Prostate gland (tissue), 2 donors: ENCODE data around the gene NEMP1. TPM values are rescaled to one million over a fixed set of nuclear protein-coding genes. Genes with fewer than 3 reads are reported as not detected.

Experiments
- DNase-seq: peaks from one replicate; pipeline ENCODE4 v3.0.0-alpha.2; 2019; ENCODE audit warnings: low spot score
- H3K27ac ChIP-seq, 2 donors: fragments of 200-600 bp; sonication (generic); 2 replicates each; pipeline ENCODE4 v1.5.1; 2017 to 2019
- H3K27me3 ChIP-seq: fragments of 200-600 bp; sonication (generic); replicated peaks from 2 replicates; pipeline ENCODE4 v1.5.1; 2019; ENCODE audit not compliant: insufficient read depth
- H3K36me3 ChIP-seq, 2 donors: fragments of 200-600 bp; sonication (generic); 1 replicate in 1 of 2; 2 replicates in 1 of 2; pipeline versions ENCODE4 v1.5.1 to v1.8.1; 2017 to 2019
- H3K4me1 ChIP-seq: fragments of 200-600 bp; sonication (generic); replicated peaks from 2 replicates; pipeline ENCODE4 v1.5.1; 2019
- H3K4me3 ChIP-seq, 2 donors: fragments of 200-600 bp; sonication (generic); 2 replicates each; pipeline ENCODE4 v1.5.1; 2017 to 2019
- H3K9me3 ChIP-seq: fragments of 200-600 bp; sonication (generic); 2 replicates; pipeline ENCODE4 v1.5.1; 2017
- CTCF ChIP-seq, 4 experiments: fragments of 200-600 bp in 2 of 4; fragments of 450-650 bp in 2 of 4; sonication (generic) in 2 of 4; IDR thresholded peaks; 1 replicate in 3 of 4; 2 replicates in 1 of 4; pipeline ENCODE4 v1.5.1; 2016 to 2019; ENCODE audit warnings: antibody characterized with exemption in 4 of 4, mild to moderate bottlenecking in 2 of 4, moderate library complexity in 2 of 4
- POLR2A ChIP-seq: fragments of 450-650 bp; IDR thresholded peaks from one replicate; pipeline ENCODE4 v1.6.1; 2016; ENCODE audit warnings: antibody characterized with exemption, mild to moderate bottlenecking
- POLR2AphosphoS5 ChIP-seq: sonication (generic); formaldehyde crosslinking; IDR thresholded peaks from one replicate; pipeline ENCODE4 v1.6.1; 2017; ENCODE audit warnings: antibody characterized with exemption
- WGBS: methylation state at CpG from one replicate; pipeline ENCODE4 v1.1.5; 2018; 5-methylcytosine and 5-hydroxymethylcytosine counted together
- intact Hi-C: fragments of 100-400 bp; cut with DNase I; formaldehyde crosslinking; loops from one replicate; pipeline ENCODE4 v1.14.2; 2022
- total RNA-seq, 2 donors: library from RNA; depleted of rRNA; stranded (reverse); fragments of >200 nt; gene quantifications; one replicate each; pipeline ENCODE4 v1.1.0, GENCODE V29; 2016

The NEMP1 gene
- total RNA-seq, 2 donors from 2014 or later: 10.8 to 13.0 TPM

DNA sequence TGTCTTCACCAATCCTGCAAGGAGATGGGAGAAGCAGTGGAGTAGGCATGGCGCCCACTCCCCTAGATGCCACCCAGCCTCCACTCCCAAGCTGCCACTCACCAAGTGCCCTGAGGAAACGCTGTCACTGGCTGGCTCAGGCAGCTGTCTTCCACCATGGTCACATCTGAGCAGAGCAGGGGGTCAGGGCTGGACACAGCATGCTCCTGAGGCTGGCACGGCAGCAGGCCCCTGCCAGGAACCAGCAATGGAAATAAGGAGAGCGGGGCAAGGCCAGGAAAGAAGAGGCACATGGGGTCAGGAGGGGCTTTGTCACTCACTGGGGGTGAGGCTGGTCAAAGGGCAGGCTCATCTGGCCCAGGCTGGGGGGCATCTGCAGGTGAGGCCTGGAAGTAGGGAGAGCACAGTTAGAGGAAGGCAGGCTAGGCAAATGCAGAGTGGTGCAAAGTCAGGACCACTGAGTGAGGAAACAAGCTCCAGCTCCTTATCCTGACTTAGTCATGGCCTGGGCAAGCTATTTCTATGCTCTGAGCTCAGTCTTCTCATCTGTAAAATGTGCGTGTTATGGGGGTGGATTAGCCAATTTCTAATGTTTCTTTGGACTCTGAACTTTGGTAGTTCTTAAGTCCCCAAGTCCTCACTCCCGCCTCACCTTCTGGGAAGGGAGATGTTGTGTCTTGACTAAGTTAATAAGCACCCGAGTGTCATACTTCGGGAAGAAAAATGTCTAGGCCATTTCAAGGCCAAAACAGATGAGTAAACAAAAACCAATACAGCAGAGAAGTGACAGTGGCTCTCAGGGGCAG, 18.4 kb upstream of the NEMP1 start:
- H3K4me3 ChIP-seq: no peak overlapping the region
- 71% methylated on average over 8 of the region's 8 CpGs for WGBS
- no peaks in the 10 kb centered on the region for H3K9me3 ChIP-seq
- peaks cover 14 to 15% of the 10 kb centered on the region in 2 donors for H3K36me3 ChIP-seq
- DNase-seq: no peak
- H3K27ac ChIP-seq: peak overlapping the region; percentile 64 to 99
- intact Hi-C loops: no loop called here
- no peaks in the 10 kb centered on the region for H3K27me3 ChIP-seq
- no peak for TF ChIP-seq CTCF (IDR thresholded peaks at IDR 0.05)
- TF ChIP-seq POLR2AphosphoS5: no peak
- TF ChIP-seq POLR2A: no peak
- H3K4me1 ChIP-seq: peaks cover 23% of the 10 kb centered on the region

DNA sequence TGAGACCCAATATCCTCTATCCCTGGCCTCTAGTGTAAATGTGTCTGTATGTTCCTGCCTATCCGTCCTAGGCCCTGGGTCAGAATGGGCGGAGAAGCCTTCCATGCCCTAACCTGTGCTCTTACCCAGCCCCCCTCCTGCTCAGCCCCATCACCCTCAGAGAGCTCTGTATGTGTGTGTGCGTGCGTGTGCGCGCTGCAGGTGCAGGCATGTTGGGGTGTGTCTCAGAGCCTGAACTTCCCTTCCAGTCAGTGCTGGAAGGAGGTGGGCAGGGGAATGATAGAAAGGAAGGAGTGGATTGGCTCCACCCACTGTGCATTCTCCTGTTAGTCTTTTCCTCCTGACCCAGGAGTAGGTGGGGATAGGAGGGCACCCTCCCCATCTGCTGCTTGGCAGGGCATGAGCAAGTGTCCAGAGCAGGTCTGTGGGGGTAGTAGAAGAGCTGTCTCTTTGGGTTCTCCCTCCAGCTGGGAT, 17.5 kb upstream of the NEMP1 start:
- peak overlapping the region; percentile 79 to 99 for H3K27ac ChIP-seq
- DNase-seq: peak; percentile 86

DNA sequence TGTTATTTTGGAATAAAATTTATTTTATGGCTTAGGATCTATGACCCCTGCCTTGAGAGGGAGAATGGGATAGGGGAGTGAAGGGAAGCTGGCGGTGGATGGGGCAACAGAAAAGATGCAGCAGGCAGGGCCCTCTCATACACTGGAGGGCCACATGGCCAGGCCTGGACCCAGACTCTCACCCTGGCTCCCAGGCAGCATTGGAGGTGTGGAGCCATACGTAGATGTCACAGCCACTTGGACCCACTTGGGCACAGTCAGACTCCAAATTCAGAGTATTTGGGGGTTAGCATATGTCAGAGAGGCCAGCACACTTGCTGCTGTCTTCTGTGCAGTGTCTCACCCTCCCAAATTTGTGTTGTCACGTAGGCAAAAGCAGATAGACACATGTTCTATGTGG, 16.8 kb upstream of the NEMP1 start:
- Histone ChIP-seq H3K4me1 (peaks cover 34% of the 10 kb centered on the region), H3K27ac (peak overlapping the region; percentile 79 to 99), H3K9me3 (no peaks in the 10 kb centered on the region), H3K4me3 (no peak overlapping the region), H3K27me3 (no peaks in the 10 kb centered on the region), H3K36me3 (peaks cover 14 to 15% of the 10 kb centered on the region in 2 donors)
- 59% methylated on average over 3 of the region's 3 CpGs for WGBS
- no peak for DNase-seq
- TF ChIP-seq POLR2A: no peak
- intact Hi-C loops: loop anchor here (2.0 kb wide), 1 partner anchor 15 kb away; the partner anchor contains the start of gene STAT6

More for the DNA sequence above, 17.5 kb upstream of the NEMP1 start:
- H3K9me3 ChIP-seq: no peaks in the 10 kb centered on the region
- H3K4me3 ChIP-seq: no peak overlapping the region
- intact Hi-C loops: no loop called here
- H3K27me3 ChIP-seq: no peaks in the 10 kb centered on the region
- peak; percentile 53 for TF ChIP-seq POLR2A
- TF ChIP-seq POLR2AphosphoS5: peak; percentile 92
- no peak for TF ChIP-seq CTCF (IDR thresholded peaks at IDR 0.05)
- WGBS: 51% methylated on average over 6 of the region's 6 CpGs
- peaks cover 30% of the 10 kb centered on the region for H3K4me1 ChIP-seq
- H3K36me3 ChIP-seq: peaks cover 14 to 15% of the 10 kb centered on the region in 2 donors

DNA sequence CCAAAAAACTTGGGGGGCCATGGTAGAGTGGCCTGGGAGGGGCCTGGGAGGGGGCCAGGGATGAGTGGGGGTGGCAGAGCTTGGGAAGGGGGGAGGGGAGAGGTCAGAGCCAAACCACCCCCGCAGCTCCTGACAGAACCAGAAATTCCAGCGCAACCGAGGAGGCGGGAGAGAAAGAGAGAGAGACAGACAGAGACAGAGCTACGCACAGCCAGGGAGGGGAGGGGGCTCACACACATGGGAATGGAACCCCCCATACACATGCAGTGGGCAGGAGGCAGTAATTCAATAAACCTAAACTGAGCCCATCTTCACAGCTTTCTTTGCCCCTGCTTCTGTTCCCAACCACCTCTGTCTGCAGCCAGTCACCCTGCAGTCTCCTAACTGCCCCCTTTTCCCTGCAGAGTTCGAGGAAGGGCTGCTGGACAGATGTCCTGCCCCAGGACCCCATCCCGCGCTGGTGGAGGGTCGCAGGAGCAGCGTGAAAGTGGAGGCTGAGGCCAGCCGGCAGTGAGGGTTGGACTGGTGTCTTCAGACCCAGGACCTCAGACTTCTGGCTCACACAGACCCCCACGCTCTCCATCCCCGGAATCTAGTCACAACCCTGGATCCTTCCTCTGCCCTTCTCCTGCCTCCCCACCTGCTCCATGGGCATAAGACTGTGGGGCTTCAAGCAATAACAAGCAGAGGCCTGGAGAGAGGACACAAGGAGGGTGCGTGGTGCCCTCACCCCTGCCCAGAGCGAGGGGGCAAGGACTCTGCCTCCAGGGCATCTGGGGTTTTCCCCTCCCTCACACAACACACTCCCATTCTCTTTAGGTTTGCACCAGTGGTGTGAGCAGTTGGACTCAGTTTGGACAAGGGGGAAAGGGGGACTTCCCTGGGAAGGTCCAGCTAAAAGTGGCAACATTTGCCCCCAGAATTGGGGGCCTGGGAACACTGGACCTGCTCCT, 15.9 kb upstream of the NEMP1 start:
- Histone ChIP-seq H3K27ac (peak overlapping the region; percentile 79 to 99), H3K36me3 (peaks cover 7 to 11% of the 10 kb centered on the region in 2 donors), H3K9me3 (no peaks in the 10 kb centered on the region), H3K4me3 (no peak overlapping the region), H3K27me3 (no peaks in the 10 kb centered on the region), H3K4me1 (peaks cover 34% of the 10 kb centered on the region)
- 22% methylated on average over 11 of the region's 15 CpGs for WGBS
- no peak for TF ChIP-seq POLR2A
- peak; percentile 20 for TF ChIP-seq POLR2AphosphoS5
- DNase-seq: peak; percentile 66
- intact Hi-C loops: loop anchor here (2.0 kb wide), 1 partner anchor 16 kb away; the partner anchor contains the start of gene STAT6

DNA sequence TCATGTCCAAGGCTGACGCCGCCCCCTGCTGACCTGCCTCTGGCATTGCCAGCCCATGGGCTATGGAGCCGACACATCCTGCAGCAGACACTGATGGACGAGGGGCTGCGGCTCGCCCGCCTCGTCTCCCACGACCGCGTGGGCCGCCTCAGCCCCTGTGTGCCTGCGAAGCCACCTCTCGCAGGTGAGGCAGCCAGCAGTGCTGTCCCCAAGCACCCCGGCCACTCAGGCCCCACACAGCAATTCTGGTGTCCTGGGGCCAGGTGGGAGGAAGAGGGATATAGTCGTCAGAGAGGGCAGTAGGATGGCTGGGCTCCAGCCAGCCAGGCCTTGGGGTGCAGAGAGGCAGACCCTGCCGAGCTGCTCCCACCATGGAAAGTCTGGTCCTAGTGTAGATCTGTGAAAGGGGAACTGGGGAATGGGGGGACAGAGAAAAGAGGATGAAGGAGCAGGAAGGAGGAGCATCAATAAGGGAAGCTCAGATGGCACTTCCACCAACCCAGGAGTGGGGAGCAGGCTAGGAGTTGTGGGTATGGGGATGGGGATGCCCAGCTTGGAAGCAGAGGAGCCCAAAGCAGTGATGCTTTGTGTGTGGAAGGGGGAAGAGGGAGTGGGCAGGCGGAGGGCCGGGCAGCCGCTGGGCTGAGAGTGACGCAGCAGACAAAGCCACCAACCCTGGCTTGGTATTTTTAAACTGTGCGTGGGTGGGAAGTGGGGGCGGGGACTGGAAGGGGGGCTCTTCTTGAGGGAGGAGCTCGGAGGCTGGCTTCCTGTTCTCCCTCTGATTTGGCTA, 15.0 kb upstream of the NEMP1 start:
- peaks cover 34% of the 10 kb centered on the region for H3K4me1 ChIP-seq
- H3K9me3 ChIP-seq: no peaks in the 10 kb centered on the region
- peak overlapping the region; percentile 79 to 99 for H3K27ac ChIP-seq
- TF ChIP-seq POLR2AphosphoS5 (peak; percentile 37), CTCF (IDR thresholded peaks at IDR 0.05) (peak in 2 of 4 experiments; percentile 43 to 57), POLR2A (peak; percentile 52)
- 29% methylated on average over 15 of the region's 24 CpGs for WGBS
- intact Hi-C loops: loop anchor here (2.0 kb wide), 1 partner anchor 17 kb away; the partner anchor contains the start of gene STAT6
- DNase-seq: peak; percentile 67
- no peak overlapping the region for H3K4me3 ChIP-seq
- H3K36me3 ChIP-seq: peaks cover 0 to 10% of the 10 kb centered on the region in 2 donors
- no peaks in the 10 kb centered on the region for H3K27me3 ChIP-seq
